ENCODE results near the gene MYBPH.
A peak's percentile ranks its signal among the peaks of the same experiment; 100 is the strongest.

Gene MYBPH

DNA sequence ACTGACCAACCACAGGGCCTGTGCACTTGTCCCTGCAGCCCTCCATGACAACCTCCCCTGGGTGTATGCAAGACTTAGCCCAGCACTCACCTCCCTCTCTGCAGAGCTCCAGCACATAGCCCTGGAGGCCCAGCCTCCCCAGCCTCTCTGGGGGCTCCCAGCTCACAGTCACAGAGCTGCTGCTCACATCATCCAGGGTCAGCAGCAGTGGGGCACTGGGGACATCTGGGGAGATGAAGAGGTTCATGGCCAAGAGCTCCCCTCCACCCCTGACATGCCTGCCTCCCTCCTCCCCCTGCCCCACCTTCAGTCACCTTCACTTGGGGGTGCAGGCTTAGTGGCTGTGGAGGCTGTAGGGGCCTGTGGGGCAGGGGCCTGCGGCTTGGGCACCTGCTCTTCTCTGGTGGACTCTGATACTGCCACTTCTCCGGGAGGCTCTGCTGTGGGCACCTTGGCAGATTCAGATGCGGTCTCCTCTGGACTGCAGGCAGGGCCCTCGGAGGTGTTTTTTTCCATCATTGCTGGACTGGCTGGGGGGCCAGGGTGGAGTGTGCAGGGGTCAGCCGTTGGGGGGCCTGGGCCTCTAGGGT lies at the start of gene MYBPH:
TSS of gene MYBPH (minus strand) at position 590 of the 590 bp plus-strand sequence. CDS start at position 519, 71 bp downstream.
- DNase-seq (ENCODE audit: low read depth), result no peak

- DNase-seq (ENCODE audit: low read depth), result no peak
Measured at GRCh38 chr1:203225071-203225470, 49.4 kb upstream of the MYBPH start.

- no peak for DNase-seq (ENCODE audit: low read depth)
Measured at GRCh38 chr1:203223012-203223775, 47.6 kb upstream of the MYBPH start.

GRCh38 chr1:203219934-203220333 lies 44.3 kb upstream of the MYBPH start:
- DNase-seq (ENCODE audit: low read depth), result peak; percentile 19

DNA sequence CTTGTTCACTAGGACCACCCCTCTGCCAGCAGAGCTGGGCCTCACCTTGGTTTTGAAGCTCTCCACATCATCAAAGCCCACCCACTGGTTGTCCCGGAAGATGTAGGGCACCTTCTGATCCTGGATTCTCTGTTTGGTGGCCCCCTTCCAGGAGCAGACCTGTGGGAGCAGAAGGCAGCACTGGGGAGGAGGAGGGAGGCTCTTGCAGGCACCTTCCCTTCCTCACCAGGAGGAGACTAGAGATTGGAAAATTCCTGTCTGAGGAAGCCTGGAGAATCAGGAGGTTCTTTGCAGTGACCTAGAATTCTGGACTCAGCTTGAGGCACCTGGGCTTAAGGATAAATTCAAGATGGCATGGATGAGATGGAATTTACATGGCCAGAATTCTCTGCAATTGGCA lies 43.5 kb upstream of the MYBPH start:
- no peak for DNase-seq (ENCODE audit: low read depth)

DNA sequence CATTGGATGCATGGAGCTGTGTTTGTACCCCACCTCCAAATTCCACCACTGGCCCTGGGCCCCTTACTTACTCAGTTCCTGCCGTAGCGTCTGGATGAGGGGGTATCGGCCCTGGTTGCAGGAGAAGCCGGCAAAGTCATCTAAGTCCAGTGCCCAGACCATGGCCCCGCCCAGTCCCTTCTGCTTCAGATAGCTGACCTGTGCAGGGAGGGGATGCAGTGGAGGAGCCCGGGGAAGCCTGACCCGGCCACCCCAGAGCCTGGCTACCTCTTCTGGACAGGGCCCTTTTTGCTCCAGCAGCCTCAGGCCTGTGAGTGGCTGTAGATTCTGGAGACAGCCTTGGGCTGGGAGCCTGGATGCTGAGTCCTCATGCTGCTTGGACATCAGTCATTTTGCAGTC lies 42.0 kb upstream of the MYBPH start:
- no peak for DNase-seq (ENCODE audit: low read depth)

DNA sequence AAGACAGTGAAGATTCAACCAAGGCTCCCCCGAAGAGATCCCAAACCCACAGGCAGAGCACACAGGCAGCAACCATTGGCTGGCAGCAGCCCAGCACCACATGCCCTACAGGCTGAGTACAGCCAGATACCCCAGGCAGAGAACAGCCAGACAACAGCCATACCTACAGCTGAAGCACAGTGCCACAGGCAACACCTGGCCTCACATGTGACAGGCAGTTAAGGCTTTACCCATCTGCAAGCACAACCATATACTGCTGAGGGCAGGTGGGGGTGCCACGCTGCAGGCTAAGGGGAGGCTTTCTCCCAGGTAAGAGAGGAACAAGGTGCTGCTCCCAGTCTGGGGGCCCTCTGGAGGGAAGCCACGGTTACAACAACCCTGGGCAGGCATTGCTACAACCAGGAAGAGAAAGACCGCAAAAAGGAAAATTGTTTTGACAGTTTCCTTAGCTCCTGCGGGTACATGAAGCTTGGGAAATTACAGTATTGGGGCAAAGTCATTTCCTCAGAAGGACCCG lies 41.6 kb upstream of the MYBPH start:
- no peak for DNase-seq (ENCODE audit: low read depth)

GRCh38 chr1:203216274-203217138 lies 40.9 kb upstream of the MYBPH start:
- DNase-seq (ENCODE audit: low read depth), result peak; percentile 70

DNA sequence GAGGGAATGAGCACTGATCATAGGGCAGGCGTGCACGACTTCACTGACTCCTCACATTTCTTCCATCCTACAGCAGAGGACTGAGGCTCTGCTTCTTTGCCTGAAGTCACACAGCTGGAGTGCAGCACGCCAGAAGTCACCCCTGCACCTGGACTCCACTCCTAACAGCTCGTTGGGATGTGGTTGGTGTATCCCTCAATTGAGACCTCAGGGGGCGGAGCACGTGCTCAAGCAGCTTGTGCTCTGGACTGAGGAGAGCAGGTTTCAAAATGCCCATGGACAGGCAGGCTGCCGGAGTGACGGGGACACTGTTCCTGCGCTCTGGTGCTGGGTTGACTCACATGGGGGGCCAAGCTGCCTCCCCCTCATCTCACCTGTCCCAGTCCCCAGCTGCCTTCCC lies 39.9 kb upstream of the MYBPH start:
- no peak for DNase-seq (ENCODE audit: low read depth)

GRCh38 chr1:203214871-203215270 lies 39.2 kb upstream of the MYBPH start:
- DNase-seq (ENCODE audit: low read depth), result no peak

DNA sequence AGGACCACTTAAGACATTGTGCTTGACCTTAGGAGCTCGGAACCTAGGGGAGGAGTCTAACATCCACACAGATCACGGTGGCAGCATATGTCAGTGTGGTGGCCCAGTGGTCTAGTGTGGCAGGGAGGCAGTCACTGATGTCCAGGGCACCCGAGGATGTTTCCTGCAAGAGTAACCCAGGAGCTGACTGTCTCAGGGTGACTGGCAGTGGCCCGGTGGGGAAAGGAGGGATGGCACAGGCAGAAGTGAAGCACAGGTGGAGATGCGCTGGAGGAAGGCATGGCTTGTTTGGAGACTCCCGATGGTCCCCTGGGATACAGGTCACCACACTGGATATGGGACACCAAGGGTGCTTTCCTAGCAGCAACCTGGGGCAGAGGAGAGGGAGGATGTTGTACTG lies 37.5 kb upstream of the MYBPH start:
- no peak for DNase-seq (ENCODE audit: low read depth)

GRCh38 chr1:203211812-203212211 lies 36.2 kb upstream of the MYBPH start:
- no peak for DNase-seq (ENCODE audit: low read depth)

DNA sequence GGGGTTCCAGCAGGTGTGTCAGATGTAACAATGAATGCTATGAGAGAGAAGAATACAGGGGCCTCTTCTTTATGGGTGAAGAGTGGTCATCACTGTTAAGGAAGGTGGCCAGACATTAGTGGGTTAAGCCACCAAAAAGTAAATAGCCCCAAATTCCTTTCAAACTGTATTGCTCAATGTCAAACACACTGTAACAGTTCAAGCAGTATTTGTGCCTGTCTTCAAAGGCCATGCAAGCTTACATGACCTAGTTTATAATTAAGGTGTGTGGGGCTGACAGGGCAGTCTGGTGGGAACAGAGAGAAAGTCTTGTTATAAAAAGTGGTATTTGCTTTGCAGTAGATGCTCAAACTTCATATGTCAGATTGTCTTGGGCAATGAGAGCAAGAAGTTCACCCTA lies 35.4 kb upstream of the MYBPH start:
- DNase-seq (ENCODE audit: low read depth), result no peak

DNA sequence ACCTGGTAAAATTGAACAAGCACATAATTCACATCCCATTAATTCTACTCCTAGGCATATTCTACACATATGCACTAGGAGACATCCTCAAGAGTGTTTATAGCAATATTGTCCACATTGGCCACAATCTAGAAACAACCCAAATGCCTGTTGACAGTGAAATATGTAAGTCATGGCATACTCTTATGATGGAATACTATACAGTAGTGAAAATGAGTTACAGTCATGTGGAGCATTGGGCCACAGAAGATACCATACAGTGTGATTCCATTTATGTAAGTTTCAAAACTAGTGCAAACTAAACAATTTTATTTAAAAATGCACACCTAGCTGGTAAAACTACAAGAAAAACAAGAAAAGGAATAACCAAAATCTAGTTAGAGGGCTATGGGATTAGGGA lies 34.7 kb upstream of the MYBPH start:
- no peak for DNase-seq (ENCODE audit: low read depth)

- no peak for DNase-seq (ENCODE audit: low read depth)
Measured at GRCh38 chr1:203208181-203208580, 32.6 kb upstream of the MYBPH start.

DNA sequence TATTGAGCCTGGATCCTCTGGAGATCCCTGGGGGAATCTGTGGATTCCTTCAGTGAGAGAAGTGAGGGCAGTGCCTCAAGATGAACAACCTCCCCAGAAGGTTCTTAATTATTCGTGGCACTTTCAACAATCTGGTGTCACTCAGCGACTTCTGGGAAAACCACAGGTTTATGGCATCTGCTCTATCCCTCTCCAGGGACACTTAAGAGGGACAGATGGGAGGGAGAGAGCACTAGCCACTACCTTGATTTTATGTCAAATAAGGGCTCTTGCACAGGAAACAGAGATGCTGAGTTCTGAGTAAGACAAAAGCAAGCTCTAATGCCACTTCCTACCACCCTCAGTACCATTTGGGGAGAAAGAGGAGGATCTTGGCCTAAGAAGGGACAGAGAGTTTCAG lies 32.1 kb upstream of the MYBPH start:
- no peak for DNase-seq (ENCODE audit: low read depth)

DNA sequence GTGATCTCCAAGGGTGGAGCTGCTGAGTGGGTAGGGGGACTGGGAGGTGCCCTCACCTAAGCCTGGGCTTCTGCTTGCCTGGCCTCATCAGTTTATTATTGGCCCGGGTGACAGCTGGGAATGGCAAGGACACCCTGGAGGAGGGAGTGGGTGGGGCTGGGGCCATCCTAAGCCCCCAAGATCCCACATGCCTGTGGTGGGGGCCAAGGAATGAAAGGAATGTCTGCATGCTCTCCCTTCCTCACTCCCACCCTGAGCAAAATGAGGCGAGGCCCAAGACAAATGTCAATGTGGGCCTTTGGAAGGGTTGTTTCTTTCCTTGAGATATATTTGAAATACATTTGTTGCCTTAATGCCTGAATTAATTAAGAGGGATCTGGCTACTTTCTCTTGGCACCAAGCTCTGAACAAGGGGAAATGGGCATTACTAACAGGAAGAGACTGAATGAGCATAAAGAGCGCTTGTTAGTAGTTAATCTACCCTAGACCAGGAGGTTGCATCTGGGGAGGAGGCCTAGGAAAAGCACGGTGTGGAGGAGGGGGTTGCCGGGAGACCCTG lies 30.6 kb upstream of the MYBPH start:
- DNase-seq (ENCODE audit: low read depth), result peak; percentile 19

DNA sequence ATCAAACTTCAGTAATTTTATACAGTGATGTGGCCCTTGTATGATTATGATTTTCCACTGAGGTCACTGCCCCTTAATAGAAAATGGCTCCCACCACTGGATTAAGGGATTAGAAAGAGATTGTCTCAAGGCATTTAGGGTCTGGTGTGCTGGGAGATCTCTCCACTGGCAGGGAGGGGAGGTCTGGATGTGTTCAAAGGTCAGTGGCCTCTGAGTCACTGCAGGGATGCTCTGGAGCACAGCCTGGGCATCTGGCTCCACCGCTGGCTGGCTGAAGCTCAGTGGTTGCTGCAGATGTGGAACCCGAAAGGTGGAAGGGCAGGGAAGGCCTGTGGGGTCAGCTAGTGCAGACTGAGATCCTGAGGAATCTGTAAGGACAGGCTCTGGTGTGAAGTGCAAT lies 29.1 kb upstream of the MYBPH start:
- no peak for DNase-seq (ENCODE audit: low read depth)

DNA sequence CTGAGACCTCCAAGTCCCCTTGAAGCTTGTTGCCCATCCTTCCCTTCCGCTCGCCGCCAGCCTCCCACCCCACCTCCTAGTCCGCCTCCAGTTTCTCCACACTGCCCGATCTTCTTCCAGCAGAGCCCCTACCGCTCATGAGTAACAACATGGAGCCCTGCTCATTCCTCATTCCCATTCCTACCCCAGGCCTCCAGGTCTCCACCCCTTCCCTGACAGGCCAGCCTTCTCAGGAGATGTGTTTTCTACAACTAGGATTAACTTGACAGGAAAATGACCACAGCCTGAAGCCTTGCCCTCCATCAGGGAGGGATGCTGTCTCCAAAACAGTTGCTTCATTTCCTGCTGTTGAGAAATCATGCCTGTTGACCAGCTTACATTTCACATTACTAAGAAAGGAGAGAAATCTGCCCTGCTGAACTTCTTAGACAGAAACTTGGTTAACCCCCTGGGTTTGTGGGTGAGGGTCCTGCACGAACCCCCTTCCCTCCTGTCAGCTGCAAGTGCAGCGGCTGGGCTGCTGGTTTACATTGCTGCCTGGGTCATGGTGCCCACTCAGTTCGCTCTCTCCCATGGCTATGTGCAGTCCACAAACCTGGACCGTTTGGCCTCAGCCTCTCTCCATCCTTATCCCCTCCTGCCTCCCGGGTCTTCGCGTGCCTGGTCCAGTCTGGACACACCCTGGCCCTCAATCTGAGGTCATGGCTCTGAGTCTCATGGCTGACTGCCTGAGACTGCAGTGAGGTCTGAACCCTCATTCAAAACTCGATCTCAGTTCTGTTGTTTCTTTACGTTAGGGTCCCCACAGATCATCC lies 27.0 kb upstream of the MYBPH start:
- peak; percentile 81 for DNase-seq (ENCODE audit: low read depth)

GRCh38 chr1:203201516-203202205 lies 26.0 kb upstream of the MYBPH start:
- DNase-seq (ENCODE audit: low read depth), result no peak

DNA sequence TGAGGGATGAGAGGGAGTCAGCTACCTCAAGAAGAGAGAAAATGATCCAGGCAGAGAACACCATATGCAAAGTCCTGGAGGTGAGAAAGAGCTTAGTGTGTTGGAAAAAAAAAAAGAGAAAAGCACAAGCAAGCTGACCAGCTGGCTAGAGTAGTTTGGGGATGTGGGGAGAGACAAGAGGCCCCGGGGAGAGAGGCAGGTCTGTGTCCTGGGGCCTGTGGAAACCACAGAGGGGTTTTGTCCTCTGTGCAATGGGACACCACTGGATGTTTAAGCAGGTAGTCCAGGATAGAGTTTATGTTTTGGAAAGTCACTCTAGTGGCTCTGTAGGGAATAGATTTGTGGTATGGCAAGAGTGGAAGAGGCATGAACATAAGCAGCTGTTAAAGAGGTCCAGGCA lies 25.3 kb upstream of the MYBPH start:
- no peak for DNase-seq (ENCODE audit: low read depth)
